Measurements from ENCODE around the gene GRAMD2B. TPM values are rescaled to one million over a fixed set of nuclear protein-coding genes. Genes with fewer than 3 reads are reported as not detected.

The GRAMD2B gene
- total RNA-seq, 1 donor from 2014 or later: 15.0 TPM

DNA sequence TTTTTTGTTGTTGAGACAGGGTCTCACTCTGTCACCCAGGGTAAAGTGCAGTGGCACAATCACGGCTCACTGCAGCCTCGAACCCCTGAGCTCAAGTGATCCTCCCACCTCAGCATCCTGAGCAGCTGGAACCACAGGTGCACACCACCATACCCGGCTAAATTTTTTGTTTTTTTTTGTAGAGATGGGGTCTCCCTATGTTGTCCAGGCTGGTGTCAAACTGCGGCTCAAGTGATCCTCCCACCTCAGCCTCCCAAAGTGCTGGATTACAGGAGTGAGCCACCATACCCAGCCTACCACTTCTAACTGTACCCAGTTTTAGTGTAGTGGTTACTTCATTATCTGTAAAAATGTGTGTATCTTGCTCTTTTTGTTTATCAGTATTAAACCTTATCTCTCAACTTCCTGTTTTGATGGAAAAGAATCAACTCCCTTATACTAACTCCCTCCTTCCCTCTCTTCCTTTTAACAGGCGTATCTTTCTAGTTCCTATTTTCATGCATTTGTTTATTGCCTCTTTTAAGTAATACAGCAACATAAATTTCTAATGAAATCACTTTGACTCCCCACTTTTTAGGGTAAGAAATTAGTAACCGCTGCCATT, 33.1 kb downstream of the GRAMD2B start:
- Mint-ChIP-seq H3K27ac (no peak overlapping the region), H3K27me3 (ENCODE audit: low read depth) (no peaks in the 10 kb centered on the region), H3K36me3 (peaks cover 20% of the 10 kb centered on the region), H3K9me3 (peaks cover 3% of the 10 kb centered on the region), H3K4me3 (no peak overlapping the region), H3K4me1 (peaks cover 4% of the 10 kb centered on the region)
- DNase-seq (ENCODE audit: low spot score in 2 of 2, unreplicated experiment in 2 of 2): no peak
- TF ChIP-seq, protein P1, sequence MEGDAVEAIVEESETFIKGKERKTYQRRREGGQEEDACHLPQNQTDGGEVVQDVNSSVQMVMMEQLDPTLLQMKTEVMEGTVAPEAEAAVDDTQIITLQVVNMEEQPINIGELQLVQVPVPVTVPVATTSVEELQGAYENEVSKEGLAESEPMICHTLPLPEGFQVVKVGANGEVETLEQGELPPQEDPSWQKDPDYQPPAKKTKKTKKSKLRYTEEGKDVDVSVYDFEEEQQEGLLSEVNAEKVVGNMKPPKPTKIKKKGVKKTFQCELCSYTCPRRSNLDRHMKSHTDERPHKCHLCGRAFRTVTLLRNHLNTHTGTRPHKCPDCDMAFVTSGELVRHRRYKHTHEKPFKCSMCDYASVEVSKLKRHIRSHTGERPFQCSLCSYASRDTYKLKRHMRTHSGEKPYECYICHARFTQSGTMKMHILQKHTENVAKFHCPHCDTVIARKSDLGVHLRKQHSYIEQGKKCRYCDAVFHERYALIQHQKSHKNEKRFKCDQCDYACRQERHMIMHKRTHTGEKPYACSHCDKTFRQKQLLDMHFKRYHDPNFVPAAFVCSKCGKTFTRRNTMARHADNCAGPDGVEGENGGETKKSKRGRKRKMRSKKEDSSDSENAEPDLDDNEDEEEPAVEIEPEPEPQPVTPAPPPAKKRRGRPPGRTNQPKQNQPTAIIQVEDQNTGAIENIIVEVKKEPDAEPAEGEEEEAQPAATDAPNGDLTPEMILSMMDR (IDR thresholded peaks at IDR 0.05; ENCODE audit: unreplicated experiment): no peak

- no peak overlapping the region for H3K4me3 Mint-ChIP-seq
- no peak for DNase-seq (ENCODE audit: low spot score in 2 of 2, unreplicated experiment in 2 of 2)
- no peaks in the 10 kb centered on the region for H3K27me3 Mint-ChIP-seq (ENCODE audit: low read depth)
- H3K4me1 Mint-ChIP-seq: peaks cover 10% of the 10 kb centered on the region
- H3K9me3 Mint-ChIP-seq: no peaks in the 10 kb centered on the region
- TF ChIP-seq, protein P1 (IDR thresholded peaks at IDR 0.05; ENCODE audit: unreplicated experiment): no peak
- peaks cover 4% of the 10 kb centered on the region for H3K36me3 Mint-ChIP-seq
- peak overlapping the region; percentile 22 for H3K27ac Mint-ChIP-seq
These were observed 37.2 kb downstream of the GRAMD2B start for GRCh38 chr5:126460459-126460858.

GRCh38 chr5:126460977-126461376, 37.8 kb downstream of the GRAMD2B start:
- H3K27ac Mint-ChIP-seq: no peak overlapping the region
- H3K4me3 Mint-ChIP-seq: no peak overlapping the region
- peaks cover 4% of the 10 kb centered on the region for H3K36me3 Mint-ChIP-seq
- peaks cover 10% of the 10 kb centered on the region for H3K4me1 Mint-ChIP-seq
- TF ChIP-seq, protein P1 (IDR thresholded peaks at IDR 0.05; ENCODE audit: unreplicated experiment): no peak
- no peaks in the 10 kb centered on the region for H3K9me3 Mint-ChIP-seq
- DNase-seq (ENCODE audit: low spot score in 2 of 2, unreplicated experiment in 2 of 2): no peak
- no peaks in the 10 kb centered on the region for H3K27me3 Mint-ChIP-seq (ENCODE audit: low read depth)

GRCh38 chr5:126461838-126462237, 38.6 kb downstream of the GRAMD2B start:
- H3K27me3 Mint-ChIP-seq (ENCODE audit: low read depth): no peaks in the 10 kb centered on the region
- no peaks in the 10 kb centered on the region for H3K9me3 Mint-ChIP-seq
- H3K36me3 Mint-ChIP-seq: peaks cover 9% of the 10 kb centered on the region
- no peak for DNase-seq (ENCODE audit: low spot score in 2 of 2, unreplicated experiment in 2 of 2)
- H3K4me3 Mint-ChIP-seq: no peak overlapping the region
- no peak overlapping the region for H3K27ac Mint-ChIP-seq
- TF ChIP-seq, protein P1 (IDR thresholded peaks at IDR 0.05; ENCODE audit: unreplicated experiment): no peak
- peaks cover 10% of the 10 kb centered on the region for H3K4me1 Mint-ChIP-seq

GRCh38 chr5:126462239-126463014, 39.2 kb downstream of the GRAMD2B start:
- Mint-ChIP-seq H3K36me3 (peaks cover 9% of the 10 kb centered on the region), H3K4me3 (no peak overlapping the region), H3K4me1 (peaks cover 10% of the 10 kb centered on the region), H3K27ac (peak overlapping the region; percentile 14), H3K9me3 (no peaks in the 10 kb centered on the region), H3K27me3 (ENCODE audit: low read depth) (no peaks in the 10 kb centered on the region)
- DNase-seq (ENCODE audit: low spot score in 2 of 2, unreplicated experiment in 2 of 2): no peak
- TF ChIP-seq, protein P1 (IDR thresholded peaks at IDR 0.05; ENCODE audit: unreplicated experiment): no peak
